Measurements from ENCODE around the gene CST7.

DNA sequence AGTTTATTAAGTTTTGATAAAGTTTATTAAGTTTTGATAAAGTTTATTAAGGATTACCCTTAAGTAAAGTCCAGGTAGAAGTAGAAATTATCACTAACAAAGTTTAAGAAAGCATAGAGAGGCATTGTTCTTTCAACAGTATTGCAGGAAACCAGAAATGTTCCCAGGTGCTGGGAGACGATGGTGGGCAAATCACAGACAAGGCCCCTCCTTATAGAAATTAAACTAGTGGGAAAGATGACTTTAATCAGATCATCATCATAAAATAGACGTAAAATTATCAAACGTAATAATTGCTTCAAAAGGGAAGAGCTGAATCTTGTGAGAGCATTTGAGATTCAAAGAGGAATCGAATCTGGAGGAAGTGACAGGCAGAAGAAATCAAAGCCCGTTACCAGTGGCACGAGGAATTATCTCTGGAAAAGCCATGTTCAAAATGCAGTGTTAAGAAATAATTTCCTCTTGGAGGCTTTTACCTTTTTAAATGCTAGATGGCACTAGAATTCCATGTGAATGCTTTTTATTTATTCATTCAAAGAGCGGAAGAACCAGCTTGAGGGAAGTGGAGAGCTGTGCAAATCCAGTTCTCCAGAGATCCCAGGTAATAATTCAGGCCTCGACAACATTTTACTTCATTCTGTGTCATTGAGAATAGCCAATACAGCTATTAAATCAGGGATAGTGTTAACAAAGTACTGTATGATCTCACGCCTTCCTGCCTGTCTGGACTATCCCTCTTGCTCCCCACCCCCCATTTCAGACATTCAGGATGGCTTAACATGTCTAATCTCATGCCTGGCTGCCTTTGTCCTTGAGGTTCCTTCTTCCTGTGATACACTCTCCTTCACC lies 44.5 kb downstream of the CST7 start:
- TF ChIP-seq POLR2AphosphoS5 (IDR thresholded peaks at IDR 0.05; ENCODE audit: low read depth, low read length) = no peak
- TF ChIP-seq, protein P1, sequence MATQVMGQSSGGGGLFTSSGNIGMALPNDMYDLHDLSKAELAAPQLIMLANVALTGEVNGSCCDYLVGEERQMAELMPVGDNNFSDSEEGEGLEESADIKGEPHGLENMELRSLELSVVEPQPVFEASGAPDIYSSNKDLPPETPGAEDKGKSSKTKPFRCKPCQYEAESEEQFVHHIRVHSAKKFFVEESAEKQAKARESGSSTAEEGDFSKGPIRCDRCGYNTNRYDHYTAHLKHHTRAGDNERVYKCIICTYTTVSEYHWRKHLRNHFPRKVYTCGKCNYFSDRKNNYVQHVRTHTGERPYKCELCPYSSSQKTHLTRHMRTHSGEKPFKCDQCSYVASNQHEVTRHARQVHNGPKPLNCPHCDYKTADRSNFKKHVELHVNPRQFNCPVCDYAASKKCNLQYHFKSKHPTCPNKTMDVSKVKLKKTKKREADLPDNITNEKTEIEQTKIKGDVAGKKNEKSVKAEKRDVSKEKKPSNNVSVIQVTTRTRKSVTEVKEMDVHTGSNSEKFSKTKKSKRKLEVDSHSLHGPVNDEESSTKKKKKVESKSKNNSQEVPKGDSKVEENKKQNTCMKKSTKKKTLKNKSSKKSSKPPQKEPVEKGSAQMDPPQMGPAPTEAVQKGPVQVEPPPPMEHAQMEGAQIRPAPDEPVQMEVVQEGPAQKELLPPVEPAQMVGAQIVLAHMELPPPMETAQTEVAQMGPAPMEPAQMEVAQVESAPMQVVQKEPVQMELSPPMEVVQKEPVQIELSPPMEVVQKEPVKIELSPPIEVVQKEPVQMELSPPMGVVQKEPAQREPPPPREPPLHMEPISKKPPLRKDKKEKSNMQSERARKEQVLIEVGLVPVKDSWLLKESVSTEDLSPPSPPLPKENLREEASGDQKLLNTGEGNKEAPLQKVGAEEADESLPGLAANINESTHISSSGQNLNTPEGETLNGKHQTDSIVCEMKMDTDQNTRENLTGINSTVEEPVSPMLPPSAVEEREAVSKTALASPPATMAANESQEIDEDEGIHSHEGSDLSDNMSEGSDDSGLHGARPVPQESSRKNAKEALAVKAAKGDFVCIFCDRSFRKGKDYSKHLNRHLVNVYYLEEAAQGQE (IDR thresholded peaks at IDR 0.05; ENCODE audit: insufficient read depth in 1 of 2, low read depth in 2 of 2, low read length in 2 of 2) = no peak

Data from PFSK-1 (cell line).